ENCODE data around the gene PTGER1. TPM values are rescaled to one million over a fixed set of nuclear protein-coding genes. Genes with fewer than 3 reads are reported as not detected.
A peak's percentile ranks its signal among the peaks of the same experiment; 100 is the strongest.

The PTGER1 gene
- total and polyA plus RNA-seq, 5 donors = 0.33 TPM; not detected in 4

DNA sequence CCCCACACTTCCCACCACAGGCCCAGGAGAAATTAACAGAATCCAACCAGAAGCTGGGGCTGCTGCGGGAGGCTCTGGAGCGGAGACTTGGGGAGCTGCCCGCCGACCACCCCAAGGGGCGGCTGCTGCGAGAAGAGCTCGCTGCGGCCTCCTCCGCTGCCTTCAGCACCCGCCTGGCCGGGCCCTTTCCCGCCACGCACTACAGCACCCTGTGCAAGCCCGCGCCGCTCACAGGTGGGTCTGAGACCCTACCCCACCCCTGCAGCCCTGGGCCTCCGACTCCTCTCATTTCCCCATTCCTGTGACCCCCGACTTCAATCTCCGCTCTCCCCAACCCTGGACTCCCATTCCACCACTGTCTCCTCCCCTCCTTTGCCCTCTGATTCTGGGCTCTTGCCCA, 24.3 kb downstream of the PTGER1 start:
- 96% methylated on average over 19 of the region's 19 CpGs for WGBS
- H3K4me1 ChIP-seq (ENCODE audit: control insufficient read depth, insufficient read depth, low read length) = no peaks in the 10 kb centered on the region
- intact Hi-C loops (cut with DNase I) = no loop called here
- H3K9me3 ChIP-seq (ENCODE audit: control insufficient read depth, low read length) = no peaks in the 10 kb centered on the region
- DNase-seq = peak in 2 of 3 donors; percentile 29 to 47
- no peak overlapping the region for H3K4me3 ChIP-seq (ENCODE audit: low read length)
- ATAC-seq = peak in 1 of 2 donors; percentile 11
- no peaks in the 10 kb centered on the region for H3K27me3 ChIP-seq (ENCODE audit: control insufficient read depth, insufficient read depth)
- H3K27ac ChIP-seq (ENCODE audit: low read length) = no peak overlapping the region

- Histone ChIP-seq H3K27me3 (ENCODE audit: control insufficient read depth, insufficient read depth) (no peaks in the 10 kb centered on the region), H3K4me1 (ENCODE audit: control insufficient read depth, insufficient read depth, low read length) (no peaks in the 10 kb centered on the region), H3K27ac (ENCODE audit: low read length) (no peak overlapping the region), H3K4me3 (ENCODE audit: low read length) (no peak overlapping the region), H3K9me3 (ENCODE audit: control insufficient read depth, low read length) (no peaks in the 10 kb centered on the region)
- intact Hi-C loops (cut with DNase I) = no loop called here
- ATAC-seq (peak; percentile 55 to 76), DNase-seq (peak; percentile 64 to 76 (median 75))
- 83% methylated on average over 30 of the region's 30 CpGs for WGBS
Measured at GRCh38 chr19:14450168-14450874, 24.8 kb downstream of the PTGER1 start.

- H3K9me3 ChIP-seq (ENCODE audit: control insufficient read depth, low read length) = no peaks in the 10 kb centered on the region
- no peaks in the 10 kb centered on the region for H3K4me1 ChIP-seq (ENCODE audit: control insufficient read depth, insufficient read depth, low read length)
- H3K4me3 ChIP-seq (ENCODE audit: low read length) = no peak overlapping the region
- WGBS = 94% methylated on average over 6 of the region's 6 CpGs
- DNase-seq (no peak), ATAC-seq (no peak)
- H3K27me3 ChIP-seq (ENCODE audit: control insufficient read depth, insufficient read depth) = no peaks in the 10 kb centered on the region
- intact Hi-C loops (cut with DNase I) = no loop called here
- no peak overlapping the region for H3K27ac ChIP-seq (ENCODE audit: low read length)
Measured at GRCh38 chr19:14449321-14449720, 25.8 kb downstream of the PTGER1 start.

DNA sequence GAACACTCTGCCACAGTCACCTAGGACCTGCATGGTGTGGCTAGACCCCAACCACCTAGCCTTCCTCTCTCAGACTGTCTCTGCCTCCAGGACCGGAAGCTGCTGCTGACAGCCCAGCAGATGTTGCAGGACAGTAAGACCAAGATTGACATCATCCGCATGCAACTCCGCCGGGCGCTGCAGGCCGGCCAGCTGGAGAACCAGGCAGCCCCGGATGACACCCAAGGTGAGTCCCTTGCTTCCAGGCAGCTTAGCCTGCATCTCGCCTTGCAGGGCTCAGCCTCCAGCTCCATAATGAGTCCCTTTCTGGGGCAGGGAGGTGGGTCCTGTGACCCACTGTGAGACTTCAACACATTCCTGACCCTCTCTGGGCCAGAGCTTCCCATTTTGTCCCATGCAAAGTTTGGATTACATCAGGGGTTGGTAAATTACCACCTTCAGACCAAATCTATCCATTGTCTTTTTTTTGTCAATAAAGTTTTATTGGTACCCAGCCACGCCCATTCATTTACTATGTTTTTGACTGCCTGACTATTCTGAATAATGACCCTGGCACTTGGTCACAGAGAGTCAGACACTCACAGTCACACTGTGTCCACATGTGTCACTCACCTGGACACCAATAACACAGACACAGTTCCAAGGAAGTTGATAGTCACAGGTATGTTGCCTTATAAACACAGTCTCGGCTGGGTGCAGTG, 28.7 kb downstream of the PTGER1 start:
- Histone ChIP-seq H3K4me3 (ENCODE audit: low read length) (no peak overlapping the region), H3K27ac (ENCODE audit: low read length) (no peak overlapping the region), H3K9me3 (ENCODE audit: control insufficient read depth, low read length) (no peaks in the 10 kb centered on the region), H3K27me3 (ENCODE audit: control insufficient read depth, insufficient read depth) (no peaks in the 10 kb centered on the region), H3K4me1 (ENCODE audit: control insufficient read depth, insufficient read depth, low read length) (no peaks in the 10 kb centered on the region)
- 98% methylated on average over 10 of the region's 10 CpGs for WGBS
- intact Hi-C loops (cut with DNase I) = no loop called here
- ATAC-seq = no peak
- DNase-seq = no peak

- WGBS = 93% methylated on average over 14 of the region's 14 CpGs
- no peak for DNase-seq
- no peaks in the 10 kb centered on the region for H3K9me3 ChIP-seq (ENCODE audit: control insufficient read depth, low read length)
- peaks cover 2% of the 10 kb centered on the region for H3K4me1 ChIP-seq (ENCODE audit: control insufficient read depth, insufficient read depth, low read length)
- no peak overlapping the region for H3K27ac ChIP-seq (ENCODE audit: low read length)
- no peak overlapping the region for H3K4me3 ChIP-seq (ENCODE audit: low read length)
- no peaks in the 10 kb centered on the region for H3K27me3 ChIP-seq (ENCODE audit: control insufficient read depth, insufficient read depth)
- no peak for ATAC-seq
- intact Hi-C loops (cut with DNase I) = no loop called here
Measured at GRCh38 chr19:14443632-14444216, 31.4 kb downstream of the PTGER1 start.

- ATAC-seq = no peak
- peaks cover 2% of the 10 kb centered on the region for H3K4me1 ChIP-seq (ENCODE audit: control insufficient read depth, insufficient read depth, low read length)
- intact Hi-C loops (cut with DNase I) = no loop called here
Measured at GRCh38 chr19:14442891-14443631, 32.1 kb downstream of the PTGER1 start.

GRCh38 chr19:14441041-14441938, 33.9 kb downstream of the PTGER1 start:
- Histone ChIP-seq H3K27me3 (ENCODE audit: control insufficient read depth, insufficient read depth) (no peaks in the 10 kb centered on the region), H3K4me3 (ENCODE audit: low read length) (no peak overlapping the region), H3K27ac (ENCODE audit: low read length) (no peak overlapping the region), H3K4me1 (ENCODE audit: control insufficient read depth, insufficient read depth, low read length) (peaks cover 2% of the 10 kb centered on the region), H3K9me3 (ENCODE audit: control insufficient read depth, low read length) (no peaks in the 10 kb centered on the region)
- intact Hi-C loops (cut with DNase I) = no loop called here
- no peak for ATAC-seq
- DNase-seq = peak in 1 of 3 donors; percentile 56
- 85% methylated on average over 34 of the region's 34 CpGs for WGBS

More at GRCh38 chr19:14442891-14443631, 32.1 kb downstream of the PTGER1 start:
- H3K27me3 ChIP-seq (ENCODE audit: control insufficient read depth, insufficient read depth) = no peaks in the 10 kb centered on the region
- no peak for DNase-seq
- no peaks in the 10 kb centered on the region for H3K9me3 ChIP-seq (ENCODE audit: control insufficient read depth, low read length)
- no peak overlapping the region for H3K4me3 ChIP-seq (ENCODE audit: low read length)
- WGBS = 94% methylated on average over 16 of the region's 16 CpGs
- no peak overlapping the region for H3K27ac ChIP-seq (ENCODE audit: low read length)

DNA sequence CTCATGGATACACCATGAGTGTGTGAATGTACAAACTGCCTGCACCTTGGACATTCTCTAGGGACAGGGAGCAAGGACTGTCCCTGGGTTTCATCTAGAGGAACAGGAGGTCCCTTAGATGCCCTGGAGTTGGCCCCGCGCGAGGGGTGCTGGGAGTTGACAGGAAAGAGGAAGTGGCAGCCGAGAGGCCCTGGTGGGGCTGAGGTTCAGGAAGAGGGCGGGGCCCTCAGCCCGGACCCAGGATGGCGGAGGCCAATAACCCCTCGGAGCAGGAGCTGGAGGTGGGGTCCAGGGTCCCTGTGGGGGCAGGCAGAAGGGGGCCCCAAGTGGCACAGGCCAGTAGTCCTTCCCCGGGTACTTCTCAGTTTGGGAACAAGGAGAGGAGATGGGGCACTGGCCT, 35.1 kb downstream of the PTGER1 start:
- no peaks in the 10 kb centered on the region for H3K9me3 ChIP-seq (ENCODE audit: control insufficient read depth, low read length)
- H3K4me1 ChIP-seq (ENCODE audit: control insufficient read depth, insufficient read depth, low read length) = peaks cover 4% of the 10 kb centered on the region
- DNase-seq = peak; percentile 75 to 92 (median 91)
- H3K27ac ChIP-seq (ENCODE audit: low read length) = no peak overlapping the region
- intact Hi-C loops (cut with DNase I) = no loop called here
- H3K27me3 ChIP-seq (ENCODE audit: control insufficient read depth, insufficient read depth) = no peaks in the 10 kb centered on the region
- 28% methylated on average over 9 of the region's 9 CpGs for WGBS
- peak overlapping the region; percentile 2 for H3K4me3 ChIP-seq (ENCODE audit: low read length)
- peak; percentile 61 to 71 for ATAC-seq

GRCh38 chr19:14439014-14439413, 36.1 kb downstream of the PTGER1 start:
- DNase-seq (no peak), ATAC-seq (no peak)
- Histone ChIP-seq H3K9me3 (ENCODE audit: control insufficient read depth, low read length) (no peaks in the 10 kb centered on the region), H3K27me3 (ENCODE audit: control insufficient read depth, insufficient read depth) (no peaks in the 10 kb centered on the region), H3K4me1 (ENCODE audit: control insufficient read depth, insufficient read depth, low read length) (peaks cover 4% of the 10 kb centered on the region), H3K27ac (ENCODE audit: low read length) (no peak overlapping the region), H3K4me3 (ENCODE audit: low read length) (no peak overlapping the region)
- 55% methylated on average over 9 of the region's 9 CpGs for WGBS
- intact Hi-C loops (cut with DNase I) = no loop called here

- H3K4me1 ChIP-seq (ENCODE audit: control insufficient read depth, insufficient read depth, low read length) = peaks cover 4% of the 10 kb centered on the region
- no peaks in the 10 kb centered on the region for H3K27me3 ChIP-seq (ENCODE audit: control insufficient read depth, insufficient read depth)
- no peak overlapping the region for H3K27ac ChIP-seq (ENCODE audit: low read length)
- ATAC-seq (no peak), DNase-seq (no peak)
- WGBS = 87% methylated on average over 7 of the region's 7 CpGs
- no peaks in the 10 kb centered on the region for H3K9me3 ChIP-seq (ENCODE audit: control insufficient read depth, low read length)
- intact Hi-C loops (cut with DNase I) = no loop called here
- H3K4me3 ChIP-seq (ENCODE audit: low read length) = no peak overlapping the region
Measured at GRCh38 chr19:14437578-14438140, 37.5 kb downstream of the PTGER1 start.

Measured in right cardiac atrium (tissue), 5 donors.